Sigmoid colon (tissue), 4 donors: Measurements from ENCODE around the gene CTXND2.
"Not testable (repeated sequence)": the region's sequence is repeated elsewhere in the genome, so short reads cannot be mapped to it uniquely, and the experiment has no call there.

Experiments used
- CTCF ChIP-seq, 4 experiments: fragments of 450-650 bp in 3 of 4; fragments of 200-600 bp in 1 of 4; IDR thresholded peaks; one replicate each; pipeline ENCODE4 v1.5.1; 2016 to 2019; ENCODE audit warnings: antibody characterized with exemption in 4 of 4, mild to moderate bottlenecking in 3 of 4, moderate library complexity in 2 of 4
- EP300 ChIP-seq, 4 donors: sonication (generic); formaldehyde crosslinking; IDR thresholded peaks; one replicate each; pipeline ENCODE4 v1.6.1; 2017; ENCODE audit warnings: antibody characterized with exemption in 4 of 4
- POLR2A ChIP-seq, 2 donors: fragments of 450-650 bp; IDR thresholded peaks; one replicate each; pipeline ENCODE4 v1.6.1; 2016; ENCODE audit warnings: antibody characterized with exemption in 2 of 2, mild to moderate bottlenecking in 2 of 2, moderate library complexity in 2 of 2
- POLR2AphosphoS5 ChIP-seq, 4 donors: sonication (generic); formaldehyde crosslinking; IDR thresholded peaks; one replicate each; pipeline ENCODE4 v1.6.1; 2017; ENCODE audit warnings: antibody characterized with exemption in 4 of 4

GRCh38 chr1:150850801-150851362 lies 36.1 kb upstream of the CTXND2 start:
- not testable (repeated sequence) for TF ChIP-seq POLR2A, CTCF, POLR2AphosphoS5, EP300 (IDR thresholded peaks at IDR 0.05)
